Measurements from ENCODE around the gene VSTM2B.

VSTM2B gene

GRCh38 chr19:29506619-29506911 lies 19.2 kb upstream of the VSTM2B start:
- no peaks in the 10 kb centered on the region for H3K9me3 ChIP-seq (ENCODE audit: insufficient read depth, low read depth, low read length)
- H3K27me3 ChIP-seq (ENCODE audit: insufficient read depth, low read length), result no peaks in the 10 kb centered on the region
- H3K9ac ChIP-seq (ENCODE audit: low read depth, low read length), result no peak overlapping the region
- H3K4me1 ChIP-seq (ENCODE audit: insufficient read depth, low read length), result no peaks in the 10 kb centered on the region
- no peak overlapping the region for H3K4me3 ChIP-seq (ENCODE audit: low read length)
- no peaks in the 10 kb centered on the region for H3K36me3 ChIP-seq (ENCODE audit: insufficient read depth, low read length)
- WGBS, result 91% methylated on average over 1 of the region's 1 CpG
- no peak overlapping the region for H3K27ac ChIP-seq (ENCODE audit: low read depth, low read length)

- no peak overlapping the region for H3K27ac ChIP-seq (ENCODE audit: low read depth, low read length)
- no peak overlapping the region for H3K4me3 ChIP-seq (ENCODE audit: low read length)
- H3K4me1 ChIP-seq (ENCODE audit: insufficient read depth, low read length), result no peaks in the 10 kb centered on the region
- H3K9me3 ChIP-seq (ENCODE audit: insufficient read depth, low read depth, low read length), result no peaks in the 10 kb centered on the region
- no peaks in the 10 kb centered on the region for H3K36me3 ChIP-seq (ENCODE audit: insufficient read depth, low read length)
- 87% methylated on average over 26 of the region's 27 CpGs for WGBS
- H3K9ac ChIP-seq (ENCODE audit: low read depth, low read length), result no peak overlapping the region
- peaks cover 5% of the 10 kb centered on the region; the same call in 1 of the 2 replicates for H3K27me3 ChIP-seq (ENCODE audit: insufficient read depth, low read length)
Measured at GRCh38 chr19:29507081-29507860, 18.5 kb upstream of the VSTM2B start.

GRCh38 chr19:29508181-29508580 lies 17.6 kb upstream of the VSTM2B start:
- Histone ChIP-seq H3K9me3 (ENCODE audit: insufficient read depth, low read depth, low read length) (no peaks in the 10 kb centered on the region), H3K4me3 (ENCODE audit: low read length) (no peak overlapping the region), H3K36me3 (ENCODE audit: insufficient read depth, low read length) (no peaks in the 10 kb centered on the region), H3K9ac (ENCODE audit: low read depth, low read length) (no peak overlapping the region), H3K27ac (ENCODE audit: low read depth, low read length) (no peak overlapping the region), H3K4me1 (ENCODE audit: insufficient read depth, low read length) (no peaks in the 10 kb centered on the region), H3K27me3 (ENCODE audit: insufficient read depth, low read length) (peaks cover 11% of the 10 kb centered on the region)
- WGBS, result 83% methylated on average over 1 of the region's 1 CpG

GRCh38 chr19:29509456-29509855 lies 16.3 kb upstream of the VSTM2B start:
- Histone ChIP-seq H3K27ac (ENCODE audit: low read depth, low read length) (no peak overlapping the region), H3K9ac (ENCODE audit: low read depth, low read length) (no peak overlapping the region), H3K36me3 (ENCODE audit: insufficient read depth, low read length) (no peaks in the 10 kb centered on the region), H3K9me3 (ENCODE audit: insufficient read depth, low read depth, low read length) (no peaks in the 10 kb centered on the region), H3K4me3 (ENCODE audit: low read length) (no peak overlapping the region), H3K4me1 (ENCODE audit: insufficient read depth, low read length) (no peaks in the 10 kb centered on the region), H3K27me3 (ENCODE audit: insufficient read depth, low read length) (peaks cover 13% of the 10 kb centered on the region)
- 94% methylated on average over 8 of the region's 8 CpGs for WGBS

- Histone ChIP-seq H3K4me3 (ENCODE audit: low read length) (no peak overlapping the region), H3K36me3 (ENCODE audit: insufficient read depth, low read length) (no peaks in the 10 kb centered on the region), H3K27me3 (ENCODE audit: insufficient read depth, low read length) (peaks cover 18% of the 10 kb centered on the region), H3K9ac (ENCODE audit: low read depth, low read length) (no peak overlapping the region), H3K4me1 (ENCODE audit: insufficient read depth, low read length) (no peaks in the 10 kb centered on the region), H3K9me3 (ENCODE audit: insufficient read depth, low read depth, low read length) (no peaks in the 10 kb centered on the region), H3K27ac (ENCODE audit: low read depth, low read length) (no peak overlapping the region)
- WGBS, result 86% methylated on average over 9 of the region's 9 CpGs
Measured at GRCh38 chr19:29510701-29511265, 15.0 kb upstream of the VSTM2B start.

- 87% methylated on average over 3 of the region's 3 CpGs for WGBS
- no peaks in the 10 kb centered on the region for H3K9me3 ChIP-seq (ENCODE audit: insufficient read depth, low read depth, low read length)
- no peak overlapping the region for H3K27ac ChIP-seq (ENCODE audit: low read depth, low read length)
- H3K9ac ChIP-seq (ENCODE audit: low read depth, low read length), result no peak overlapping the region
- H3K36me3 ChIP-seq (ENCODE audit: insufficient read depth, low read length), result no peaks in the 10 kb centered on the region
- H3K4me1 ChIP-seq (ENCODE audit: insufficient read depth, low read length), result no peaks in the 10 kb centered on the region
- H3K4me3 ChIP-seq (ENCODE audit: low read length), result no peak overlapping the region
- H3K27me3 ChIP-seq (ENCODE audit: insufficient read depth, low read length), result peaks cover 18% of the 10 kb centered on the region
Measured at GRCh38 chr19:29511768-29512167, 14.0 kb upstream of the VSTM2B start.

- Histone ChIP-seq H3K27me3 (ENCODE audit: insufficient read depth, low read length) (peaks cover 18% of the 10 kb centered on the region), H3K4me1 (ENCODE audit: insufficient read depth, low read length) (no peaks in the 10 kb centered on the region), H3K36me3 (ENCODE audit: insufficient read depth, low read length) (no peaks in the 10 kb centered on the region), H3K27ac (ENCODE audit: low read depth, low read length) (no peak overlapping the region), H3K9me3 (ENCODE audit: insufficient read depth, low read depth, low read length) (no peaks in the 10 kb centered on the region), H3K4me3 (ENCODE audit: low read length) (no peak overlapping the region), H3K9ac (ENCODE audit: low read depth, low read length) (no peak overlapping the region)
- 60% methylated on average over 1 of the region's 1 CpG for WGBS
Measured at GRCh38 chr19:29512748-29513147, 13.0 kb upstream of the VSTM2B start.

GRCh38 chr19:29514525-29515232 lies 11.1 kb upstream of the VSTM2B start:
- Histone ChIP-seq H3K36me3 (ENCODE audit: insufficient read depth, low read length) (no peaks in the 10 kb centered on the region), H3K9me3 (ENCODE audit: insufficient read depth, low read depth, low read length) (no peaks in the 10 kb centered on the region), H3K27me3 (ENCODE audit: insufficient read depth, low read length) (peaks cover 20% of the 10 kb centered on the region), H3K4me1 (ENCODE audit: insufficient read depth, low read length) (no peaks in the 10 kb centered on the region), H3K9ac (ENCODE audit: low read depth, low read length) (no peak overlapping the region), H3K27ac (ENCODE audit: low read depth, low read length) (no peak overlapping the region), H3K4me3 (ENCODE audit: low read length) (no peak overlapping the region)
- 85% methylated on average over 8 of the region's 8 CpGs for WGBS

- Histone ChIP-seq H3K4me1 (ENCODE audit: insufficient read depth, low read length) (no peaks in the 10 kb centered on the region), H3K9me3 (ENCODE audit: insufficient read depth, low read depth, low read length) (no peaks in the 10 kb centered on the region)
Measured at GRCh38 chr19:29515233-29515619, 10.6 kb upstream of the VSTM2B start.

GRCh38 chr19:29515706-29516357 lies 10.0 kb upstream of the VSTM2B start:
- no peaks in the 10 kb centered on the region for H3K4me1 ChIP-seq (ENCODE audit: insufficient read depth, low read length)
- peaks cover 24% of the 10 kb centered on the region for H3K27me3 ChIP-seq (ENCODE audit: insufficient read depth, low read length)
- H3K36me3 ChIP-seq (ENCODE audit: insufficient read depth, low read length), result no peaks in the 10 kb centered on the region
- WGBS, result 92% methylated on average over 19 of the region's 19 CpGs
- H3K9ac ChIP-seq (ENCODE audit: low read depth, low read length), result no peak overlapping the region
- no peak overlapping the region for H3K27ac ChIP-seq (ENCODE audit: low read depth, low read length)
- H3K4me3 ChIP-seq (ENCODE audit: low read length), result no peak overlapping the region
- H3K9me3 ChIP-seq (ENCODE audit: insufficient read depth, low read depth, low read length), result no peaks in the 10 kb centered on the region

More at GRCh38 chr19:29515233-29515619, 10.6 kb upstream of the VSTM2B start:
- no peak overlapping the region for H3K4me3 ChIP-seq (ENCODE audit: low read length)
- WGBS, result 77% methylated on average over 5 of the region's 5 CpGs
- H3K36me3 ChIP-seq (ENCODE audit: insufficient read depth, low read length), result no peaks in the 10 kb centered on the region
- H3K9ac ChIP-seq (ENCODE audit: low read depth, low read length), result no peak overlapping the region
- H3K27me3 ChIP-seq (ENCODE audit: insufficient read depth, low read length), result peaks cover 24% of the 10 kb centered on the region
- no peak overlapping the region for H3K27ac ChIP-seq (ENCODE audit: low read depth, low read length)

GRCh38 chr19:29516358-29516725 lies 9.5 kb upstream of the VSTM2B start:
- Histone ChIP-seq H3K27ac (ENCODE audit: low read depth, low read length) (no peak overlapping the region), H3K4me3 (ENCODE audit: low read length) (no peak overlapping the region), H3K4me1 (ENCODE audit: insufficient read depth, low read length) (no peaks in the 10 kb centered on the region), H3K9ac (ENCODE audit: low read depth, low read length) (no peak overlapping the region), H3K36me3 (ENCODE audit: insufficient read depth, low read length) (no peaks in the 10 kb centered on the region), H3K27me3 (ENCODE audit: insufficient read depth, low read length) (peaks cover 24% of the 10 kb centered on the region), H3K9me3 (ENCODE audit: insufficient read depth, low read depth, low read length) (no peaks in the 10 kb centered on the region)
- 91% methylated on average over 9 of the region's 9 CpGs for WGBS
